T-helper 2 cell (primary cell): Measurements from ENCODE around the gene TCEA2.

ENCODE experiments used
- DNase-seq, 5 experiments: peaks; one replicate each; pipeline versions ENCODE4 v3.0.0 to v3.0.0-alpha.2; 2012 to 2022

Gene TCEA2

DNA sequence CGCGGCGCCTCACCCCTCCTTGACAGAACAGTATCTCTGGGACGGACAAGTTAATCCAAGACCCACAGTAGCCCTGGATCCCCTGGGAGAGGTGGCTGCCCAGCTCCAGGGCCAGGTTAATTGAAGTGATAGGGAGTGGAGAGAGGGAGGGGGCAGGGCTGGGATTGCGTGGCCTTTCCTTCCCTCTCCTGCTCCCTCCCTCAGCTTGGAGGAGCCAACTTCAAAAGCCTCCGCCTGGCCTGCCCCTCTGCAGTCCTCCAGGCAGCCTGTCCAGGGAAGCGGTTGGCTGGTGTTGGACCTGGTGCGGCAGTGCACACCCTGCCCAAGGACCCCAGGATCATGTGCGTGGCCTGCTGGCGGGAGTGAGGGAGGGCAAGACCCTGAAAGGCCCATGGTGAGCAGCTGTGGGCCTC, 27.1 kb upstream of the TCEA2 start, which contains the start of gene C20orf204:
Gene C20orf204 (plus strand): TSS at position 250 of the 413 bp plus-strand sequence. CDS start 142 bp downstream, at position 392.
- no peak for DNase-seq

GRCh38 chr20:64036346-64037198, 26.4 kb upstream of the TCEA2 start:
- DNase-seq = peak in 1 of 5 experiments; percentile 71

- no peak for DNase-seq
Measured at GRCh38 chr20:64037199-64037497, 25.9 kb upstream of the TCEA2 start.

DNA sequence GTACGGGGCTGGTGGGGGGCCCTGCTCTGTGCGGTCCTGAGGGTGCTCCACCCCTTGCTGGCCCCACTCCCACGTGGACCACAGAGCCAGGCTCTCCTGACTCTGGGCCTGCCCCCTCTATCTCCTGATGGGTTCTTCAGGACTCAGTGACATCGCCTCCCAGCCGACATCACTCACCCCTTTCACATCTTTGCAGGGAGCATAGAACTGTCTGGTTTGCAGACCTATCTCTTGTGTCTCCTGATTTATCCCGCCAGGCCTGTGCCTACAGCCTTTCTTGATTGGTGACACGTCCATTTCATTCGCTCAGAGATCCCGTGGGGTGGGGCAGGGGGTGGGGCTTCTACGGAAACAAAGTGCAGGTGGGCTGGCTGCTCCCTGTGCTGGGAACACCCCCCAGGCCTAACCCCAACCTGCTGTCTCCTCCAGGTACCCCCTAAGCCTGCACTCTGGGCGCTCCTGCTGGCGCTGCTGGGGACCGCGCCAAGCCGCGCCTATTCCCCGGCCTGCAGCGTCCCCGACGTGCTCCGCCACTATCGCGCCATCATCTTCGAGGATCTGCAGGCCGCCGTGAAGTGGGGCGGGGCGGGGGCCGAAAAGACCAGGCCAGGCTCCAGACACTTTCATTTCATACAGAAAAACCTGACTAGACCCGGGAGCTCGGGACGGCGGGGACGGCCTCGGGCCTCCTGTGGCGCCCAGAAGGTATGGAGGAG, 25.3 kb upstream of the TCEA2 start:
- DNase-seq = peak in 1 of 5 experiments; percentile 75

DNA sequence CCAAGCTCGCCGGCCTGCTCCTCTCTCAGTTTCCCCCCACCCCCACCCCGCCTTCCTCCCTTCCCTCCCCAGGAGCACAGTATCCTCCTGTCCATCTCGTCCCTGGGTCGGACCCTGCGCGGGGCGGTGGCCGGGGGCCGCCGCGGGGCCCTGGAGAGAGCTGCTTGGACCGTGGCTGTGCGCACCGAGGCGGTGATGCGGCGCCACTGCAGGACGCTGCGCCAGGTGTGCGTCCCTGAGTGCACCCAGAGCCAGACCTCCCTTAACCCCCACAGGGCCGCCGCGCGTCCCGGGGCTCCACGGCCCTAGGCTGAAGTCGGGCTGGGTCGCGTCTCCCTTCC, 24.8 kb upstream of the TCEA2 start:
- peak in 1 of 5 experiments; percentile 75 for DNase-seq

DNA sequence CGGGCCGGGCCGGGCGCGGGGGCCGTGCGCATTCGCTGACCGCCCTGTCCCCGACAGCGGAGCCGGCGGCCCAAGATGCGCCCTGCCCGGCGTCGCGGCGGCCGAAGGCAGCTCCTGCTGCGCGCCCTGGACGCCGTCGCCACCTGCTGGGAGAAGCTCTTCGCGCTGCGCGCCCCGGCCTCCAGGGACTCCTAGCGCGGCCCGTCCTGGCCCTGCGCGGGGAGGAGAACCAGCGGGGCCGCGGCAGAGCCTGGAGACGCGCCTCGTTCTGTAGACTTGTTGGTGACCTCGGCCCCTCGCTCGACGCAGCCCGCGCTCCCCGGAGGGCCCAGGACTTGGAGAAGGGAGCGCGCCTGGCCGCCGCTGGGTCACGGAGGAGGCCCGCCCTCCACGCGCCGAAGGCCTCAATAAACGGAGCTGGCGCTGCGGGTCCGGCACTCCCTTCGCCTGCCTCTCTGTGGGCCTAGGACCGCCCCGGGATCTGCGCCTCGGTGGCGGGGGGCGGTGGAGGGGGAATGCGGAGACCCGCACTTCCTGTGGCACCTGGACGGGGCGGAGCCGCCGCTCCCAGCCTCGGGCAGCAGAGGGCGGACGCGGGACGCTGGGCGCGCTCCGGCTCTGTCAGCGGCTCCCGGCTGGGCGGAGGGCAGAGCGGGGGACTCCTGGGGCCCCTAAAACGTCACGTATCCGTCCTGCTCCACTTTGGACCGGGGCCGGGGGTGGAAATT, 24.3 kb upstream of the TCEA2 start:
- DNase-seq = peak; percentile 57 to 86 (median 62)

DNA sequence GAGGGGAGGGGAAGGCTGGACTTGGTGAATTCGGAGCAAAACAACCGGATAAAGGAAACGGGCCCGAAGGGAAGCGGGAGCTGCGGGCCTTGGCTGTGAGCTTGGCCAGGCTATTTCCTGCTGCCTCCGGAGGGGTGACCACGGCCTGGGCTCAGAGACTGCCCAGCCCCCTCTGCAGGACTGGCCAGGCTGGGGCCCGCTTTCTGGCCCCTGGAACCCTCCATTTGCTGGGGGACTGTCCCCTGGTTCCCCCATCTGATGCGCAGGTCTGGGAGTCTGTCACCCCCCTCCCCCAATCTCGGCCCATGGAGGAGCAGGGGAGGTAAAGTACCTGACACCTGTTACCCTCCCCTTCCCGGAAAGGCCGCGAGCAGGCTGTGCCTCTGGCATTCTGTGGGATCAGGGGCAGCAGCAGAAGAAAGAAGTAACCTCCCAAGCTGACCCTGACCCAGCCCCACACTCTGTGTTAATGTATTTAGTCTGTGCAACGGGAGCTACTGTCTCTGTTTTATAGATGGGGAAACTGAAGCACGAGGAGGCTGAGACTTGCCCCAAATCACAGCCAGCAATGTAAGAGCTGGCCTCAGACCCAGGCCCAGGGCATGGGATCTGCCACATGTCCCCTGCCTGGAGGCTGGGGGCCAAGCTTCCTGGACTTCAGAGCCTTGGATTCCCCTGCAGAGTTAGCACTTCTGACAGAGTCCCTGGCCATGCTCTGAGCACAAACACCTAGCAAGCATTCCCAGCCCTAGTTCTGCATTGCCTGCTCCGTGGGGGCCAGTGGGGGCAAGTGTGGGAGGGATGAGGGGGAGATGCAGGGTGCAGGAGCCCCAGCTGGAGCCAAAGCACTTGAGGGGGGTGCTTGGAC, 23.5 kb upstream of the TCEA2 start:
- DNase-seq = no peak

DNA sequence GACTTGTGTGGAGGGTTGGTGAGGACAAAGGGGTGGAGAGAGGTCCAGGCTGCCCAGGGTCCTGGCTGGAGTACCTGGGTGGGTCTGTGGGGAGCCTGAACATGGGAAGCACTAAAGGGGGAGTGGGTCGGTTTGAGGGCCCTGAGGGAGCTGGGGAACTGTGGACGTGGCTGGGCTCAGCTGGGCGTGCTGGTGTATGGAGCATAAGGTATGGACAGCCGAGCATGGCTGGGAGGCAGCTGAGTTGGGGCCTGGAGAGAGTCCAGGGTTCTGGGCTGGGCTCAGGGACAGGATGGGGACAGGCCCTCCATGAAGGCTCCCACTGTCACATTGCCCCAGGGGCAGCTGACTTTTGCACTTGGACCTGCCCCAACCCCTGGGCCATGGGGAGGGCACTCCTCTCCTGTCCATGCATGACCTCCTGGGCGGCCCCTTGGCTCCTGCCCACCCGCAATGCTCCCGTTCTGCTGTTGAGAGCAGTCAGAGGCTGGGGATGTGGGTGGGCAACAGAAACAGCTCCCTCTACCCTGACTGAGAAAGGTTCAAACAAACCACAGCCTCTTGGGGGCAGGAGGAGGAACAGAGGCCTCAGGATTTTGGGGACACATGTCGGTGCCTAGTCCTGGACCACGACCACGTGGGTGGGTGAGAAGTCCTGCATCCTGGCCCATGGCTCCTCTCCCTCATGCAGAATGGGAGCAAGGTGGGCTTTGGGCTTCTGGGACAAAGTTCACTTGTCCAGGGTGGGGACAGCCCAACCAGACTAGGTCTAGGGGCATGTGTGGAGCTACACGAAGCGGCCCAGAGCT, 22.6 kb upstream of the TCEA2 start:
- no peak for DNase-seq

- no peak for DNase-seq
Measured at GRCh38 chr20:64041040-64041780, 21.8 kb upstream of the TCEA2 start.

- DNase-seq = no peak
Measured at GRCh38 chr20:64041781-64042053, 21.3 kb upstream of the TCEA2 start.

- DNase-seq = peak in 1 of 5 experiments; percentile 60
Measured at GRCh38 chr20:64042054-64042781, 20.8 kb upstream of the TCEA2 start.

- no peak for DNase-seq
Measured at GRCh38 chr20:64043768-64044167, 19.2 kb upstream of the TCEA2 start.

- no peak for DNase-seq
Measured at GRCh38 chr20:64044484-64045247, 18.3 kb upstream of the TCEA2 start.

DNA sequence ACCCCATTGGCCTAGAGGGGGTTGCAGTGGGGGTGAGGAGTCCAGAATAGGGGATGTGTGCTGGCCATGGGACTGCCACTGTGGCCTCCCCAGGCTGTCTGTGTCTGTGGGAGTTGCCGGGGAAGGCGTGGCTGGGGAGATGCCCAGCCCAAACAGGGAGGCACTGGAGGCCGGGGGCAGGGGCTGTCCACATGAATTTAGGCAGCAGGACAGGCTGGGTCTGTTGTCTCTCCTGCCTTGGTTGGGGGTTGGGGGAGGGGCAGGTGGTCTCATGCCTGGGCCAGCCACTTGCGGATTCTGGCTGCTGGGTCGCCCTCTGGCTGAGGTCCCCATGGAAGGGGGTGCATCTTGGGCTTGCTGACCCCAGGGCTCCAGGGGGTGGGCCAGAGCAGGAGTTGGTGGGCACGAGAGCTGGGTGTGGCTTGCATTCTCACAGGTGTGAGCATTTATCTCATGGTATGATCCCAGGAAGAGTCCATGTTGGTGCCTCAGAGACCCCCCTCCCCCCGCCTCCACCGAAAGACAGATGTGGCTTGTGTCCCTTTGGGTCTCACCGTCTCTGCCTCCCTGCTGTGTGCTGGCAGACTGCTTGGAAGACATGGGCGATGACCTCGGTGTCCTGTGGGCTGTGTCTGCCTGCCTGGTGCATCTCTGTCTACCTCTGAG, 17.5 kb upstream of the TCEA2 start:
- no peak for DNase-seq

- DNase-seq = no peak
Measured at GRCh38 chr20:64047046-64047389, 16.0 kb upstream of the TCEA2 start.

- no peak for DNase-seq
Measured at GRCh38 chr20:64047968-64048401, 15.0 kb upstream of the TCEA2 start.

- no peak for DNase-seq
Measured at GRCh38 chr20:64048402-64049044, 14.5 kb upstream of the TCEA2 start.

DNA sequence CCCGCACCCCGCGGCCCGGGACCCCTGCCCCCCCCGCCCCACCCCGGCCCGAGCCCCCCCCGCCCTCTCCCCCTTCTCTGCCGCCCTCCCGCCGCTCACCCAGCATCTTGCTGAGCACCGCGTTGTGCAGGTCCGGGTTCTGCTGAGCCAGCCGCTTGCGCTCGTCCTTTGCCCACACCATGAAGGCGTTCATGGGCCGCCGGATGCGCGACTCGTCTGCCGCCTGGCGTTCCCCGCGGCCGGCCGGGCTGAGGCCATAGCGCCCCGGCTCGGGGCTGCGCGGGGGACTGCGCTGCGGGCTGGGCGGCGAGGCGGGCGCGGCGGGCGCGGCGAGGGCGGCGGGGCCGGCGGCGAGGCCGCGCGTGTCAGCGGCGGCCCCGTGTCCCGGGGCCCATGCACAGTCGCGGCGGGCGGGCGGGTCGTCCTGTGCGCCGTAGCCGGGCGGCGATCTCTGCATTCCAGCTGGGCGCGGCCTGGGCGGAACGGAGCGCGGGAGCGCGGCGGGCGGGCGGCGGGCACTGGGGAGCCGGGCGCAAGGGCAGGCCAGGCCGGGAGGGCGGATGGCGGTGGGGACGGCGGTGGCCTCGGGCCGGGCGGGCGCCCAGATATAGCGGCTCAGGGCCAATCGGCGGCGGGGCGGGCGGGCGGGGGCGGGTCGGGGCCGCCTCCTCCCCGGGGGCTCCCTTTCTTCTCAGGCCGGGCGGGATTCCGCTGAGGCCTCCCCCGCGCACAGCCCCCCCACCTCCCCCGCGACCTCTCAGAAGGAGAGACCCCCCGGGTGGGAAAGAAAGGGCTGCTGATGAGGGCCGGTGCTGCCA, 13.7 kb upstream of the TCEA2 start, which contains the start of gene SOX18:
Gene SOX18 (minus strand): TSS at position 580 of the 818 bp plus-strand sequence. CDS start 123 bp downstream, at position 457.
- peak in 1 of 5 experiments; percentile 62 for DNase-seq
